ENCODE measurements around the gene IFNA14.
"Not testable (repeated sequence)": the region's sequence is repeated elsewhere in the genome, so short reads cannot be mapped to it uniquely, and the experiment has no call there.

IFNA14 gene

DNA sequence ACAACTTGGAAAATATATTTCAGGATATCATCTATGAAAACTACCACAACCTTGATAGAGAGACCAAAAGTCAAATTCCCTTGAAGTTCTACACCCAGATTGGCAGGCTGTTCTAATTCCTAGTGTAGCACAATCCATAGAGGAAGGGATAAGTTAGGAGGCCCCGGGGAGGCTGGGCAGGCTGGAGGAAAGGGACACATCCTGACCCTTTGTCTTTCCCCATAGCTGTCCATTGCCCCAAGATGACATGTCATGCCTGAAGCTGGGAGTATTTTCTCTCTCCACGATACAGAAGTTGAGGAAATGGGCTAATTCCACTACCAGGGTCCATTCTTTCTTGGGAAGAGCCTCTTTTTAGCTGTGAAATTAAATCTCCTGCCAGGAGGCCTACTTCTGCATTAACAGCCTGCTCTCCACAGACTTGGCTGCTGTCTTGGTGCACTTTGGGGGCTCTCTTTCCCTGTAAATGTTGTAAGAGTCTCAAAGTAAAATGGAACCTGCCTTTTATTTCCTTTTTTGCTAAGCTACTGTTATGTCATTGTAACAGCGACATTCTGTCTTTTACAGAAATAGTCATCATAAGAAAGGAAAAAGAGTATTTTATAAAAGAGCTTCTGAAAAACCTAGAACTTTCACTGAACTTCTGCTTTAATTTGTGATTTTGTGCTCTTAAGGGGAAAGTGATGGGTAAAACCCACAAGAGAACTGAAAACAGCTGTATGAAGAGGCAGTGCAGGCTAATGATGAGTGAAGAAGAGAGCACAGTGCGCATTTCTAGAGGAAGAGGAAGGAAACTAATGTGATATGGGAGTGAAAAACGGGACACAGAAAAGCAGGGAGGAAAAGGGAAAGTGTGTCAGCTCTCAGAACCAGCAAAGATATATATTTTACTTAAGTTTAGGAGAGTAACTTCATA lies 26.1 kb downstream of the IFNA14 start:
- not testable (repeated sequence) for DNase-seq

DNA sequence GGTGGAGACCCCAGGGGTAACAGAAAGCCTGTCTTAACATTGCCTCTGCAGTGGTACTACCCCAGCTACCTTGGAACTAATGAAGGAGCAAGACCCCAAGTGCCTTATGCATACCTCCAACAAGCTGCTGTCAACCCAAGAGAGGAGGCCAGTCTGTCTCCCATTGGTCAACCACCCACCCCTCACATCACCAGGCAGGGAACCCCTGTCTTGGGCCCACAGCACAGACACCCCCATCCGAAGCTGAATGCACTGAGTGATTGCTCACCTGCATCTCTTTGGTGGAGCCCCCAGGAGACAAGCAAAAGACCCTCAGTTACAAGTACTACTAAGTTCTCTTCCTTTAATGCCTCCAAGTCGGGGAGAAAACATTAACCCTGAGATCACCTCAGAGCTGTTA lies 27.6 kb downstream of the IFNA14 start:
- not testable (repeated sequence) for DNase-seq

DNA sequence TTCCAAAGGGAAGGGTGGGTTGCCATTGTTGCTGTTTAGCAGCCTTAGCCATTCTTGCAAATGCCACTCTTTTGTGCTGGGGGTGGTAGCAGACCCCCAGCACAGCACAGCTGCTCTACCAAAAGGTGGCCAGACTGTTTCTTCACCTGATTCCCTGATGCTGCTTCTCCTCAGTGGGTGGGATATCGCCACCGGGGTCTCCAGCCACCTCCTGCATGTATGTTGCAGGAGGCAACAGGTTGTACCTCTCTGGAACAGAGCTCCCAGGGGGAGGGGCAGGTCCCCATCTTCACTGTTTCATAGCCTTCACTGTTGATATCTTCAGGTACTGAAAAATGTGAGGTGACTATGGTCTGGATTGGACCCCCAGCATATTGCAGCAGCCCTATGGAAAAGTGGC lies 29.0 kb downstream of the IFNA14 start:
- not testable (repeated sequence) for DNase-seq

DNA sequence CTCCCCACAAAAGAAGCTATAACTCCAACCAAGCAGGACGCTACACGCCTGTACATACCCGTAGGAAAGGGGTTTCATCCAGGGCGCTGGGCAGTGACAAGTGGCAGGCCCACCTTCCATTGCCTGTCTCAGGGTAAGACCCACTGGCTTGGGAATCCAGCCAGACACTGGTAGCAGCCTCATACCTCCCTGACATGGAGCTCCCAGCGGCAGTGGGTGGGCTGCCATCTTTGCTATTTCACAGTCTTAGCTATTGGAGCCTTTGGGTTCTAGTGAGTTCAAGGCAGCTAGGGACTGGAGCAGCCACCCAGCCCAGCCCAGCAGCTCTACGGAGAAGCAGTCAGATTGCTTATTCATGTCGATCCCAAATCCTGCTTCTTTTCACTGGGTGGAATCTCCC lies 29.5 kb downstream of the IFNA14 start:
- DNase-seq = no peak

DNA sequence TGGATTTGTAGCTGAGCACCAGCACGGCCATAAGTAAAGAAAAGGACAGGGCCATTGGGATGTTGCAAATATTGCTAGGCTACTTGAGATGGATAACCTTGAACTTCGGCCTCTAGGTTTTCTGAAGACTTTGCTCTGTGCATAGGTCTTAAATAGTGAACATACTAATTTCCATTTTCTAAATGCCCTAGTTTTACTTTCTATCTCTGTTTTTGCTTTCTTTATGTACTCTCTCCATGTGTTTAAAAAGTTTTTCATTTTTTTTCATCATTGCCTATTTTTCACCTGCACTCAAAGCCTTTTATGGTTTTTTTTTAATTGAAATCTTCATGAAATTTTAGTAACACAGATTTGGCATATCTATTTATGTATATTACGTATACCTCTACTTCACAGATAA lies 32.8 kb downstream of the IFNA14 start, which contains the start of gene IFNA10:
TSS of gene IFNA10 (minus strand) at position 101 of the 400 bp plus-strand sequence. CDS start at position 55, 46 bp downstream.
- DNase-seq = not testable (repeated sequence)

DNA sequence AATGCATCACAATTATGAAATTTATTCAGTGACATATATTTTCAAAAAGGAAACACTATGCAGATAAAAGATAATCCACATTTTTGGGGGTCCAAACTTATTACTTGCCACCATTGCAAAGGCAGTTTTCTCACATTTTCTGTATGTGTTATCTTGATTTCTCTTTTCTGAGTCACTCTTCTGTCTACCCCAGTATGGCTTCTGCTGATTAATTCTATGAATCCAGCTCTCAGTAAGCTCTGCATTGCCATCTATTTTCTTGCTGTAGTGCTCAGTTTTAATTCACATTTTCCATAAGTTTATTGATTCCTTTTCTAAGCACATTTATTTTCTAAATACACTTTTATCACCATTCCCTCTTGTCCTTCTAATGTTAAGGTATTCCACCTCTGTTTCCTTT lies 34.6 kb downstream of the IFNA14 start:
- DNase-seq = no peak

DNA sequence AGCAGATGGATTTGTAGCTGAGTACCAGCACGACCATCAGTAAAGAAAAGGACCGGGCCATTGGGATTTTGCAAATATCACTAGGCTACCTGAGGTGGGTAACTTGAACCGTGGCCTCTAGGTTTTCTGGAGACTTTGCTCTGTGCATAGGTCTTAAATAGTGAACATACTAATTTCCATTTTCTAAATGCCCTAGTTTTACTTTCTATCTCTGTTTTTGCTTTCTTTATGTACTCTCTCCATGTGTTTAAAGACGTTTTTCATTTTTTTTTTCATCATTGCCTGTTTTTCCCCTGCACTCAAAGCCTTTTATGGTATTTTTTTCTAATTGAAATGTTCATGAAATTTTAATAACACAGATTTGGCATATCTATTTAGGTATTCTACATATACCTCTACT lies 37.7 kb downstream of the IFNA14 start, which contains the start of gene IFNA7:
TSS of gene IFNA7 (minus strand) at position 101 of the 400 bp plus-strand sequence. CDS start at position 61, 40 bp downstream.
- DNase-seq = not testable (repeated sequence)

DNA sequence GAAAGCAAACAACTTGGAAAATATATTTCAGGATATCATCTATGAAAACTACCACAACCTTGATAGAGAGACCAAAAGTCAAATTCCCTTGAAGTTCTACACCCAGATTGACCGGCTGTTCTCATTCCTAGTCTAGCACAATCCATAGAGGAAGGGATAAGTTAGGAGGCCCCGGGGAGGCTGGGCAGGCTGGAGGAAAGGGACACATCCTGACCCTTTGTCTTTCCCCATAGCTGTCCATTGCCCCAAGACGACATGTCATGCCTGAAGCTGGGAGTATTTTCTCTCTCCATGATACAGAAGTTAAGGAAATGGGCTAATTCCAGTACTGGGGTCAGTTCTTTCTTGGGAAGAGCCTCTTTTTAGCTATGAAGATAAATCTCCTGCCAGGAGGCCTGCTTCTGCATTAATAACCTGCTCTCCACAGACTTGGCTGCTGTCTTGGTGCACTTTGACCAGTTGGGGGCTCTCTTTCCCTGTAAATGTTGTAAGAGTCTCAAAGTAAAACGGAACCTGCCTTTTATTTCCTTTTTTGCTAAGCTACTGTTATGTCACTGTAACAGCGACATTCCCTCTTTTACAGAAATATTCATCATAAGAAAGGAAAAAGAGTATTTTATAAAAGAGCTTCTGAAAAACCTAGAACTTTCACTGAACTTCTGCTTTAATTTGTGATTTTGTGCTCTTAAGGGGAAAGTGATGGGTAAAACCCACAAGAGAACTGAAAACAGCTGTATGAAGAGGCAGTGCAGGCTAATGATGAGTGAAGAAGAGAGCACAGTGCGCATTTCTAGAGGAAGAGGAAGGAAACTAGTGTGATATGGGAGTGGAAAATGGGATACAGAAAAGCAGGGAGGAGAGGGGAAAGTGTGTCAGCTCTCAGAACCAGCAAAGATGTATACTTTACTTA lies 44.7 kb downstream of the IFNA14 start:
- DNase-seq = not testable (repeated sequence)
